HG02798 (cell line): ENCODE measurements around the gene SOX4.

Experiments
- ATAC-seq: cut with Tn5 transposase; IDR thresholded peaks from one replicate; pipeline ENCODE4 v1.9.1; 2021; ENCODE audit warnings: mild to moderate bottlenecking; ENCODE audit not compliant: unreplicated experiment, poor library complexity

SOX4 gene

DNA sequence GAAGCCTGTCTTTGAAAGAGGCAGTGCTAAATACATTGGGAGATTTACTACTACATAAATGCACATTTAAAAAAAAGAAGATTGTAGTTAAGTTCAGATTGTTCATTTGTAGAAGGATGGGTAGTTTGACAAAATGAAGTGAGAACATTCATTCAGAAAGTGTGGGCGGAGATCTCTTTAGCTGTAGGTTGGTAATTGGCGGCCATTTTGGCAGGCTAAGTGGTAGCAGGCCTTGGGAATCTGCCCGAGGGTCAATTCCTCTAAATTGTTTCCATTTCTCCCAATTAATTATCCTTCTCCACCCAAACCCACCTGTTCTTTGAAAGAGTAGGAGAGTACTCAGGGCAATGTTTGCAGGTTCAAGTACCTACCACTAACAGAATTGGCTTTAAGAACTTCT, 17.9 kb downstream of the SOX4 start:
- no peak for ATAC-seq

DNA sequence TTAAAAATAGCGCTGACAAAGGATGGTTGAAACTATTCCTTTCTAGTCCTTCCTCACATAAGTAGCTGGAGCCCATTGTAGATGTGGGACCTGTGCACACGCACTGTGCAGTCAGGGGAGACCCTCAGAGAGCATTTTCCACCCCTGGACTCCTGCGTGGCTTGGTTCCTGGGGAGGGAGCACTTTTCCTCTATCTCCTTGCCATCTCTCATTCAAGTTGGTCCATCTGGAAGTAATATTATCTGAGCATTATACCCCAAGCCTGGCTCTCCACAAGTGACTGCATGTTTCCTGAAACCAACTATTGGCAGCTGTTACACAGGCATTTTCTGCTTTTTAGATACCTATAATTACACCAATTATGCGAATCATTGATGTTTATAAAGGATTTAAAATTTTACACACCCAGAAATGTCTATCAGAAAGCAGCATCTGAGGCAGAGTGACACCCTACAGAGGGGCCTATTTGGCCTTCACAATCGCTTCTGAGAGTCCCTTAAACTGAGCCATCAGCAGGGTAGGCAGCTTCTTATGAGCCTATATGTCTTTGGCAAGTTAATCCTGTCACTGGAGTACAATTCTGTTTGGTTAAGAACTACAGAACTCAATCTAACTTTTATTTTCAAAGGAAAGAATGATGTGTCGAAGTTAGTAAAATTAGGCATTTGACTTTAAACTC, 18.7 kb downstream of the SOX4 start:
- ATAC-seq: no peak

DNA sequence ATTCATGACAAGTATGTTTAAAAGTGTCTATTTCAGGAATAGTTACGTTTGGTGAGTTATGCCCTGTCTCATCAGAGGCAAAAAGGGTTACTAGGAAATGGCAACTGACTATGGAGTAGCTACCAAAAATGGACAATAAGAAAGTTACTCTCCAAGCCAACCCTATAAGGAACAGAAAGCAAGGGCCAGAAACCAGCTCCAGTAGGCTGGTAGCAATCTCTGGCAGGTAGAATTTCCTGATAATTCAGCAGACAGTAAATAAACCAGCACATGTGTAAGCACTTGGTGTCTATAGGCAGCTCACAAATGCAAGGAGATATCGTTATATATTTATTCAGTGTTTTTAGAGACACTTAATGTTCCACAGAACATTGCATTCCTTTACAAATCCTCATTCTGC, 20.3 kb downstream of the SOX4 start:
- no peak for ATAC-seq

DNA sequence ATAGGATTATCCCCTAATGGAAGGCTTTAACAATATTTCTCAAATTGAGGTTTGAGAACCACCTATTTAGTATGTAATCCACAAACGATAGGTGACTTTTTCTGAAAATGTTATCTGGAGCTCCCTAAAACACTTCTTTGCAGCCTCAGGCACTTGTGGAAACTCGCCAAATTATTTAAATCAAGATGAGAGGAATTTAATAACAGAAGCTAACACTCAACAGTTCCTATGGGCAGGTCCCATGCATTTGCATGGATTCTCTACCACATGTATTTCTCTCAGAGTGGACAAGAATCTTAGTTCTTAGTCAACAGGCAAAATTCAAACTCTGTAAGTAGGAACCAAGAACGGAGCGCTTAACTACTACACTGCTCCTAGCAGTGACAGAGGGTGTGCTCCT, 20.7 kb downstream of the SOX4 start:
- no peak for ATAC-seq

DNA sequence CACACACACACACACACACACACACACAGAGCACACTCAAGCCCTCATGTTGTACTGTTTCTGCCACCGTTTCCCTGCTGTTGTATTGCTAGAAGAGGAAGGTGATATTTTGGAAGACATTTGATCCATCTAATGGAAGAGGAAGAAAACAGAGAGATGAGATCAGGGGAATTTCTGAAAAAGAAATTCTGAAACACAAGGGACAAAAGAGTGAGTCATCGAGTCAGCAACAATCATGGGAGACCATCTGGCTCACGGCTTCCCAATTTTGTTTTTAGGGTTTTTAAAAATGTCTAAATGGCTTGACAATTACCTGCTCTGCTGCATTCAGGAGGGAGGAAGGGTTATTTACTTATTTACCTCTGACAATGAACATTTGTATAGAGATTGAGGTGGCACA, 22.0 kb downstream of the SOX4 start:
- no peak for ATAC-seq

DNA sequence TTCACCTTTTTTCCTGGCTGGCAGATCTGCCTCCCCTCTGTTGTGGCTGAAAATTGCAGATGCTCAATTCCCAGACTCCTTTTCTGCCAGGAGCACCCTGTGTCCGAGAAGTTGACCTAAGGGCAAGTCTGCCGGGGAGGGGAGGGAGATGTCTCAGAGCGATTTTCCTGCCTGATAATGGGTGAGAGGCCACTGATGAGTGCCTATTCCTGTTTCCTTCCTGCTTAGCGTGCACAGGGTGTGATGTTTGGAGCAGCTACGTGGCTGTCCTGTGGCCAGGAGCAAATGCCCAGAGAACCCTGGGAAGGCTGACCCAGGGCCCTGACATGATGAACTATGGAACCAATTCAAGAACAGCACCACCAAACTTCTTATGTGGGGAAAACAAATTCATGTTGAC, 22.5 kb downstream of the SOX4 start:
- ATAC-seq: no peak

DNA sequence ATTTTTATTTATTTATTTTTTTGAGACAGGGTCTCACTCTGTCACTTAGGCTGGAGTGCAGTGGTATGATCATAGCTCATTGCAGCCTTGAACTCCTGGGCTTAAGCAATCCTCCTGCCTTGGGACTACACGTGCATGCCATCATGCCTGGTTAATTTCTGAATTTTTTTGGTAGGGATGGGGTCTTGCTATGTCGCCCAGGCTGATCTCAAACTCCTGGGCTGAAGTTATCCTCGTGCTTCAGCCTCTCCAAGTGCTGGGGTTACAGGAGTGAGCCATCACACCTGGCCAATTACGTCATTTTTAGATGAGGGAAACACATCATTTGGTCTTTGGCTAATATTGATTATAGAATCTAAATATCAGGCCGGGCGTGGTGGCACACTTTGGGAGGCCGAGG, 32.1 kb downstream of the SOX4 start:
- ATAC-seq: no peak

DNA sequence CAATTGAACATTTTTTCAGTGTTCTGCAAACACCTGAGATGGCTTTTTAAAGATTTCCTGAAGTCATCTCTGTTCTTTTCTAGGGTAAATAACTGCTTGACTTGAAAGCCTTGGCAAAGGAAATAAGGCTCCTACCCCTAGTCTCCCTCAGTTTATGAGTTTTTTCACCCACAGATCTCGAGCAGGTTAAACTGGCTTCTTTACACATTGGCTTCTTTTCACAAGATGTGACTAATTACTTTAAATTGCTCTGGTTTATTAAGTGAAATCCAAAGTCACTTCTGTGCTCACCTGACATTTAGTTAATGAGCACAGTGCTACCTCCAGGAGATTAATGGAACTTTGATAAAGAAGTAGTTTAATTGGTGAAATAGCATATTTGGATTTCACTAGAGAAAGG, 33.2 kb downstream of the SOX4 start:
- no peak for ATAC-seq

DNA sequence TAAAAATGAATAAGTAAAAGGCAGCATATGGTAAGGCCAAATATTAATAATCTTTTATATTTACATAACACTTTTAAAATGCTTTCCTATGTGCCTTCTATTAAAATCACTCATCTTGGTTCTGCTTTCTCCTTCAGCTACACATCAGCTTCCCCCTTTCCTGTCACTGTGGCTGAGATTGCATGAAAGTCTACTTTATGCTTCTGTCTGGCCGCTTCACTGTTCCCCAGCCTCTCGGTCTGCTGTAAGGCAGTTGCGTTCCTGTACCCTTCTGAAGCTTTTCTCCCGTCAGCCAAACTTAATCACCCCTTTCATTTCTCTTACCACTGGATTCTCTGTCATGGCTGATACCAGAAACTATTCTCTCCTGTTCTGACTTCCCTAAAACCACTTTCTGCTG, 34.6 kb downstream of the SOX4 start:
- ATAC-seq: no peak

DNA sequence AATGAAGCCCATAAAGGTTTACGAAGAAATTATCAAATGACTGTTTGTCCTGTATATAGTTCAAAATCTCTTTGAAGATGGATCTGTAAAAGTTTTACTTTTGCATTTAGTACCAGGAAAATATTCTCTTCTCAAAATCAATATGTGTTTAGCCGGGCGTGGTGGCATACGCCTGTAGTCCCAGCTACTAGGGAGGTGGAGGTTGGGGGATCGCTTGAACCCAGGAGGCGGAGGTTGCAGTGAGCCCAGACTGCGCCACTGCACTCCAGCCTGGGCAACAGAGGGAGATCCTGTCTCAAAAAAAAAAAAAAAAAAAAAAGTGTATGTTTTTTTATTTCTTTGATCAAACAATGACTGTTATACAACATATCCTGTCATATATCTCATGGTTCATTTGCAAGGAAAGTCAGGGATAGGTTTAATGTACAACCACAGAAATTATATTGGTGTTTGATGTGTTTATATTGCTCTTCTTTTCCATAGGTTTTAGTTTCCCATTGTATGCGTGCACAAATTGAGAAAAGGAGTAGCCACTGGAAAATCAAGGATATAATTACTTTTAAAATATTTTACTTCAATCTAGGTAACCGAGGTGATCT, 40.1 kb downstream of the SOX4 start:
- ATAC-seq: no peak

DNA sequence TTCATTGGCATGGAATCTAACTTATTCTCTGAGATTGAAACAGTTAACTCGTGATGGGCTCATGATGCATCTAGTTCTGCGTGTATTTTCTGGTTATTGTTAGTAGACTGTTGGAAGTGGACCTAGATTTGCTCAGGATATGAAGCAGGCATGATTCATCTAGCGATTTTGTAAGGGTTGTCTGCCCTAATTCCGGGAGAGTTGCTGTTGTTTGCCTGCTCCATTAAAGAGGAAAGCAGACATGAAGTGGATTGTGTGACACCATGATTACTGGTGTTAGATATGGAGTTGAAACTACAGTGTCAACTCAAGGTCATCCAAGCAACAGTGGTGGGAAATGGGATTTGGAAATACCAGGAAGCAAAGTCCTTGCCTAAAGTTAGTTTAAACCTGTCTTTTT, 41.0 kb downstream of the SOX4 start:
- ATAC-seq: no peak

DNA sequence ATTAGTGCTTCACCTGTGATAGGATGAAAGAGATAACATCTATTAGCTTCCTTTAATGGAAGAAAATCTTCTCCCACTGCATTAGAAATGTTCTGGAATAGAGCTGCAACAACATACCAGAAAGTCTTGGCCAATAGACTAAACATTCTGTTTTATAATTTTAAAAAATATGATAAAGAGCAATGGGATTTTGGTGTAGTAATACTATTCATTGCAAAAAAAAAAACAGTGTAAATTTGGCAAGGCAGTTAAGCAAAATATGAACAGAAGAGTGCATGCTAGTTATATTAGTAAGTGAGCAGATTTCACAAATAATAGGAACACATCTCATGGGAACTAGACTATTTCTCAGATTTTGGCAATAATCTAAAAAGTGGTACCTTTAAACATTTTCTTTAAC, 43.3 kb downstream of the SOX4 start:
- ATAC-seq: no peak

DNA sequence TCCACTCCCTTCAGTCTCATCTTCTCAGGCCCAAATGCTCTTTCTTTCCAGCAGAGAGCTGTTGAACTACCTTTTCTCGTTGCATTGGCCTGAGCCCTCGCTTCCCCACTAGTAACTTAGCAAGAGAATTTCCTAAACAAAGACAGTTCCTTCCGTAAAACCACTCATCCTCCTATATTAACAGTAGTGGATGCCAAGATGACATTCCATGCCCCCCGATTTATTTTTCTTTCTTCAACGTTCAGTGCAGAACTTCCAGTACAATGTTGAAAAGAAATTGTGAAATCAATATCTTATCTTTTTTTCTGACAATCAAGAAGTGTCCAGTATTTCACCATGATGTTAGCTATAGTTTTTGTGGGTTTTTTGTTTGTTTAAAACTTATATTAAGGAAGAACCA, 45.8 kb downstream of the SOX4 start:
- ATAC-seq: no peak
